Measurements from ENCODE around the gene ATP13A5.

- no peak for TF ChIP-seq EGR1 (IDR thresholded peaks at IDR 0.05)
- no peak for TF ChIP-seq TCF12 (IDR thresholded peaks at IDR 0.05; ENCODE audit: low read depth)
- no peak for TF ChIP-seq EP300 (IDR thresholded peaks at IDR 0.05; ENCODE audit: borderline replicate concordance)
- no peak for TF ChIP-seq YY1 (IDR thresholded peaks at IDR 0.05; ENCODE audit: low read depth)
- no peak for TF ChIP-seq TAF1 (IDR thresholded peaks at IDR 0.05; ENCODE audit: low read depth)
- TF ChIP-seq FOXM1 (IDR thresholded peaks at IDR 0.05; ENCODE audit: borderline replicate concordance, low read depth), result no peak
- no peak for TF ChIP-seq MAX (IDR thresholded peaks at IDR 0.05)
Measured at GRCh38 chr3:193367868-193368267, 10.7 kb downstream of the ATP13A5 start.

All from Ishikawa (cell line).